ENCODE results near the gene TMEM94. TPM values are rescaled to one million over a fixed set of nuclear protein-coding genes. Genes with fewer than 3 reads are reported as not detected.

The TMEM94 gene
- total and polyA plus RNA-seq, 2 of the 4 experiments (the other 2 are of a cell fraction): 8.4 to 64.7 TPM

DNA sequence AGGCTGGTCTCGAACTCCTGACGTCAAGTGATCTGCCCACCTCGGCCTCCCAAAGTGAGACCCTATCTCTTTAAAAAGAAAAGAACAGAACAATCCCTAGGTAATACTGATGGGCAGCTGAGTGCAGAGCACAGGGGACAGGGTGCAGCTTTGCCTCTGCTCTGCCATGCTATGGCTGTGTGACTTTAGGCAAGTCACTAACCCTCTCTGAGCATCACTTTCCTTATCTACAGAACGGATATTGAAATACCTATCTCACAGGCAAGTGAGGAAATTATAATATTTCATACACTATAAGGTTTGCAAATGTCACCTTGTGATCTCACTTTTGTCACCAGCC is 54.8 kb downstream of the TMEM94 start:
- Histone ChIP-seq H3K36me3 (ENCODE audit: control insufficient read depth, insufficient read depth, low read length) (peaks cover 26% of the 10 kb centered on the region), H2BK20ac (ENCODE audit: low read depth, low read length) (no peak overlapping the region), H2AK9ac (replicated peaks; ENCODE audit: low read depth, low read length, poor library complexity) (no peak overlapping the region), H3K4ac (ENCODE audit: low read depth, low read length) (no peak overlapping the region), H2BK5ac (ENCODE audit: low read depth, low read length, poor library complexity, severe bottlenecking) (no peak overlapping the region), H4K8ac (ENCODE audit: low read depth in 2 of 2, low read length in 2 of 2) (no peak overlapping the region), H3K56ac (ENCODE audit: extremely low read depth, insufficient read depth, low read length) (no peak overlapping the region), H2AK5ac (ENCODE audit: low read depth, low read length) (no peak overlapping the region), H3K18ac (ENCODE audit: low read depth, low read length) (no peak overlapping the region), H4K5ac (ENCODE audit: low read depth, low read length) (no peak overlapping the region), H3K9ac (ENCODE audit: low read depth, low read length) (no peak overlapping the region), H3K4me3 (ENCODE audit: insufficient read depth, low read depth, low read length) (no peak overlapping the region), H3K79me1 (ENCODE audit: low read depth in 1 of 2, low read length in 2 of 2) (peaks cover 30 to 68% of the 10 kb centered on the region in 2 experiments), H3K9me1 (ENCODE audit: insufficient read depth, low read length) (peaks cover 9% of the 10 kb centered on the region; the same call in 1 of the 2 replicates), H2BK15ac (ENCODE audit: low read depth, low read length) (no peak overlapping the region), H3K4me1 (ENCODE audit: control insufficient read depth, insufficient read depth, low read length) (peaks cover 11% of the 10 kb centered on the region), H4K91ac (ENCODE audit: insufficient read depth, low read depth, low read length) (no peak overlapping the region), H4K20me1 (ENCODE audit: insufficient read depth, low read length) (peaks cover 36% of the 10 kb centered on the region), H3K4me2 (ENCODE audit: low read depth, low read length) (no peak overlapping the region), H3K14ac (replicated peaks; ENCODE audit: low read depth, low read length) (no peak overlapping the region), H3K9me3 (ENCODE audit: control insufficient read depth, insufficient read depth, low read length) (no peaks in the 10 kb centered on the region), H2BK120ac (ENCODE audit: low read depth, low read length) (no peak overlapping the region), H3K23ac (ENCODE audit: low read depth, low read length) (peak overlapping the region; percentile 56; the same call in 1 of the 2 replicates), H3K27me3 (ENCODE audit: control insufficient read depth, insufficient read depth, low read length) (no peaks in the 10 kb centered on the region), H3K27ac (ENCODE audit: insufficient read depth, low read length) (no peak overlapping the region), H2AFZ (replicated peaks; ENCODE audit: low read length, poor library complexity) (no peak overlapping the region)
- dilution Hi-C loops (cut with HindIII; ENCODE audit: low sequenced_read_pairs, unreplicated experiment) (no loop called here), intact Hi-C loops (cut with micrococcal nuclease) (loop anchor here (10.0 kb wide), 1 partner anchor 236 kb away; the partner anchor contains the start of gene MIF4GD), in situ Hi-C loops (cut with MboI; ENCODE audit: low sequenced_read_pairs) (loop anchor here (5.0 kb wide), 1 partner anchor 84 kb away; no protein-coding TSS in a partner anchor)
- CTCF ChIA-PET: no interaction called here
- no peak for TF ChIP-seq POLR2A (IDR thresholded peaks at IDR 0.05; ENCODE audit: low read depth, low read length)
- TF ChIP-seq FOS (IDR thresholded peaks at IDR 0.05; ENCODE audit: low read depth, low read length): no peak
- TF ChIP-seq, protein P1, sequence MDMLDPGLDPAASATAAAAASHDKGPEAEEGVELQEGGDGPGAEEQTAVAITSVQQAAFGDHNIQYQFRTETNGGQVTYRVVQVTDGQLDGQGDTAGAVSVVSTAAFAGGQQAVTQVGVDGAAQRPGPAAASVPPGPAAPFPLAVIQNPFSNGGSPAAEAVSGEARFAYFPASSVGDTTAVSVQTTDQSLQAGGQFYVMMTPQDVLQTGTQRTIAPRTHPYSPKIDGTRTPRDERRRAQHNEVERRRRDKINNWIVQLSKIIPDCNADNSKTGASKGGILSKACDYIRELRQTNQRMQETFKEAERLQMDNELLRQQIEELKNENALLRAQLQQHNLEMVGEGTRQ (IDR thresholded peaks at IDR 0.05; ENCODE audit: low read depth, low read length): no peak
- no peak for TF ChIP-seq BHLHE40 (IDR thresholded peaks at IDR 0.05; ENCODE audit: low read depth, low read length)
- no peak for TF ChIP-seq RCOR1 (IDR thresholded peaks at IDR 0.05; ENCODE audit: insufficient replicate concordance, low read length)
- TF ChIP-seq SMC3 (IDR thresholded peaks at IDR 0.05; ENCODE audit: low read depth, low read length): no peak
- TF ChIP-seq, protein P2, sequence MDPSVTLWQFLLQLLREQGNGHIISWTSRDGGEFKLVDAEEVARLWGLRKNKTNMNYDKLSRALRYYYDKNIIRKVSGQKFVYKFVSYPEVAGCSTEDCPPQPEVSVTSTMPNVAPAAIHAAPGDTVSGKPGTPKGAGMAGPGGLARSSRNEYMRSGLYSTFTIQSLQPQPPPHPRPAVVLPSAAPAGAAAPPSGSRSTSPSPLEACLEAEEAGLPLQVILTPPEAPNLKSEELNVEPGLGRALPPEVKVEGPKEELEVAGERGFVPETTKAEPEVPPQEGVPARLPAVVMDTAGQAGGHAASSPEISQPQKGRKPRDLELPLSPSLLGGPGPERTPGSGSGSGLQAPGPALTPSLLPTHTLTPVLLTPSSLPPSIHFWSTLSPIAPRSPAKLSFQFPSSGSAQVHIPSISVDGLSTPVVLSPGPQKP (IDR thresholded peaks at IDR 0.05; ENCODE audit: borderline replicate concordance, low read depth, low read length): no peak
- no peak for TF ChIP-seq CEBPB (IDR thresholded peaks at IDR 0.05; ENCODE audit: low read depth, low read length)
- no peak for TF ChIP-seq MXI1 (IDR thresholded peaks at IDR 0.05; ENCODE audit: borderline replicate concordance, low read depth, low read length)
- TF ChIP-seq, protein P3, sequence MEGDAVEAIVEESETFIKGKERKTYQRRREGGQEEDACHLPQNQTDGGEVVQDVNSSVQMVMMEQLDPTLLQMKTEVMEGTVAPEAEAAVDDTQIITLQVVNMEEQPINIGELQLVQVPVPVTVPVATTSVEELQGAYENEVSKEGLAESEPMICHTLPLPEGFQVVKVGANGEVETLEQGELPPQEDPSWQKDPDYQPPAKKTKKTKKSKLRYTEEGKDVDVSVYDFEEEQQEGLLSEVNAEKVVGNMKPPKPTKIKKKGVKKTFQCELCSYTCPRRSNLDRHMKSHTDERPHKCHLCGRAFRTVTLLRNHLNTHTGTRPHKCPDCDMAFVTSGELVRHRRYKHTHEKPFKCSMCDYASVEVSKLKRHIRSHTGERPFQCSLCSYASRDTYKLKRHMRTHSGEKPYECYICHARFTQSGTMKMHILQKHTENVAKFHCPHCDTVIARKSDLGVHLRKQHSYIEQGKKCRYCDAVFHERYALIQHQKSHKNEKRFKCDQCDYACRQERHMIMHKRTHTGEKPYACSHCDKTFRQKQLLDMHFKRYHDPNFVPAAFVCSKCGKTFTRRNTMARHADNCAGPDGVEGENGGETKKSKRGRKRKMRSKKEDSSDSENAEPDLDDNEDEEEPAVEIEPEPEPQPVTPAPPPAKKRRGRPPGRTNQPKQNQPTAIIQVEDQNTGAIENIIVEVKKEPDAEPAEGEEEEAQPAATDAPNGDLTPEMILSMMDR (conservative IDR thresholded peaks at IDR 0.05; ENCODE audit: low read depth, low read length): no peak
- no peak for TF ChIP-seq MAFK (IDR thresholded peaks at IDR 0.05; ENCODE audit: low read depth, low read length)
- TF ChIP-seq CHD1 (IDR thresholded peaks at IDR 0.05; ENCODE audit: low read depth, low read length): no peak
- TF ChIP-seq MAZ (IDR thresholded peaks at IDR 0.05; ENCODE audit: borderline replicate concordance, low read depth, low read length): no peak
- no peak for TF ChIP-seq RAD21 (IDR thresholded peaks at IDR 0.05; ENCODE audit: low read length)
- TF ChIP-seq NFE2L2 (IDR thresholded peaks at IDR 0.05; ENCODE audit: low read depth, low read length): no peak
- no peak for TF ChIP-seq RFX5 (IDR thresholded peaks at IDR 0.05; ENCODE audit: low read depth, low read length)
- WGBS, 2 experiments (ENCODE audit: extremely low coverage in 2 of 2, insufficient read length in 1 of 2): no CpG with 5 or more reads among the region's 4 CpGs
- POLR2A ChIA-PET (ENCODE audit: unreplicated experiment): no interaction called here
- ATAC-seq (ENCODE audit: low read depth) (no peak), DNase-seq (no peak)
- no TSS peak for BruUV-seq (replicated peaks)

All from IMR-90 (cell line).